ENCODE results near the gene HJV.

GRCh38 chr1:145975216-145975615 lies 46.3 kb downstream of the HJV start:
- TF ChIP-seq, protein P1, sequence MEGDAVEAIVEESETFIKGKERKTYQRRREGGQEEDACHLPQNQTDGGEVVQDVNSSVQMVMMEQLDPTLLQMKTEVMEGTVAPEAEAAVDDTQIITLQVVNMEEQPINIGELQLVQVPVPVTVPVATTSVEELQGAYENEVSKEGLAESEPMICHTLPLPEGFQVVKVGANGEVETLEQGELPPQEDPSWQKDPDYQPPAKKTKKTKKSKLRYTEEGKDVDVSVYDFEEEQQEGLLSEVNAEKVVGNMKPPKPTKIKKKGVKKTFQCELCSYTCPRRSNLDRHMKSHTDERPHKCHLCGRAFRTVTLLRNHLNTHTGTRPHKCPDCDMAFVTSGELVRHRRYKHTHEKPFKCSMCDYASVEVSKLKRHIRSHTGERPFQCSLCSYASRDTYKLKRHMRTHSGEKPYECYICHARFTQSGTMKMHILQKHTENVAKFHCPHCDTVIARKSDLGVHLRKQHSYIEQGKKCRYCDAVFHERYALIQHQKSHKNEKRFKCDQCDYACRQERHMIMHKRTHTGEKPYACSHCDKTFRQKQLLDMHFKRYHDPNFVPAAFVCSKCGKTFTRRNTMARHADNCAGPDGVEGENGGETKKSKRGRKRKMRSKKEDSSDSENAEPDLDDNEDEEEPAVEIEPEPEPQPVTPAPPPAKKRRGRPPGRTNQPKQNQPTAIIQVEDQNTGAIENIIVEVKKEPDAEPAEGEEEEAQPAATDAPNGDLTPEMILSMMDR (IDR thresholded peaks at IDR 0.05): no peak
- TF ChIP-seq SIN3A (IDR thresholded peaks at IDR 0.05; ENCODE audit: borderline replicate concordance, insufficient read depth, low read depth, low read length) (no peak), TCF7L2 (IDR thresholded peaks at IDR 0.05; ENCODE audit: low read depth, low read length) (no peak), REST (IDR thresholded peaks at IDR 0.05; ENCODE audit: insufficient read depth in 1 of 2, low read depth in 2 of 2, low read length in 1 of 2) (no peak), POLR2AphosphoS5 (IDR thresholded peaks at IDR 0.05; ENCODE audit: low read depth, low read length) (no peak)

Measured in Panc1 (cell line).